Trophoblast cell (in vitro differentiated cells and primary cell): ENCODE data around the gene EVL.

Experiments
- DNase-seq, 2 donors: peaks; one replicate each; pipeline ENCODE4 v3.0.0-alpha.2; 2016
- H2AFZ ChIP-seq: 2 replicates; pipeline ENCODE4 v1.6.1; 2013; ENCODE audit warnings: low read length, moderate library complexity, mild to moderate bottlenecking; ENCODE audit not compliant: insufficient read depth, poor library complexity
- H2AK5ac ChIP-seq: 2 replicates; pipeline ENCODE4 v1.6.1; 2013; ENCODE audit warnings: mild to moderate bottlenecking, low read length
- H2BK120ac ChIP-seq: 2 replicates; pipeline ENCODE4 v1.6.1; 2013; ENCODE audit warnings: low read length, mild to moderate bottlenecking, moderate library complexity; ENCODE audit not compliant: insufficient read depth, poor library complexity
- H2BK12ac ChIP-seq: 2 replicates; pipeline ENCODE4 v1.6.1; 2013; ENCODE audit warnings: mild to moderate bottlenecking, low read length, moderate library complexity
- H2BK5ac ChIP-seq: 2 replicates; pipeline ENCODE4 v1.6.1; 2013; ENCODE audit warnings: low read length, low read depth, moderate library complexity, mild to moderate bottlenecking; ENCODE audit not compliant: poor library complexity
- H3K14ac ChIP-seq: 2 replicates; pipeline ENCODE4 v1.6.1; 2013; ENCODE audit warnings: mild to moderate bottlenecking, low read length
- H3K18ac ChIP-seq: 2 replicates; pipeline ENCODE4 v1.6.1; 2013; ENCODE audit warnings: mild to moderate bottlenecking, low read length
- H3K23ac ChIP-seq: 2 replicates; pipeline ENCODE4 v1.6.1; 2013; ENCODE audit warnings: low read length
- H3K27ac ChIP-seq: 2 replicates; pipeline ENCODE4 v1.5.1; 2013; ENCODE audit warnings: low read depth, mild to moderate bottlenecking, inconsistent platforms, low read length, moderate library complexity
- H3K27me3 ChIP-seq: 2 replicates; pipeline ENCODE4 v1.6.1; 2013; ENCODE audit warnings: inconsistent platforms, mild to moderate bottlenecking, low read length, moderate library complexity; ENCODE audit not compliant: insufficient read depth
- H3K36me3 ChIP-seq, 2 experiments: 1 replicate in 1 of 2; 2 replicates in 1 of 2; pipeline ENCODE4 v1.6.1; 2013; ENCODE audit warnings: low read length in 2 of 2, mild to moderate bottlenecking in 2 of 2, moderate library complexity in 1 of 2; ENCODE audit not compliant: insufficient read depth in 2 of 2, control insufficient read depth in 1 of 2
- H3K4ac ChIP-seq: 2 replicates; pipeline ENCODE4 v1.6.1; 2013; ENCODE audit warnings: low read depth, mild to moderate bottlenecking, low read length, moderate library complexity
- H3K4me1 ChIP-seq, 2 experiments: 1 replicate in 1 of 2; 2 replicates in 1 of 2; pipeline ENCODE4 v1.6.1; 2013; ENCODE audit warnings: low read length in 2 of 2, mild to moderate bottlenecking in 2 of 2, moderate library complexity in 1 of 2; ENCODE audit not compliant: insufficient read depth in 2 of 2, control insufficient read depth in 1 of 2
- H3K4me2 ChIP-seq: 2 replicates; pipeline ENCODE4 v1.6.1; 2013; ENCODE audit warnings: inconsistent platforms, mild to moderate bottlenecking, low read length, moderate library complexity
- H3K4me3 ChIP-seq: 2 replicates; pipeline ENCODE4 v1.5.1; 2013; ENCODE audit warnings: mild to moderate bottlenecking, low read depth, low read length, inconsistent platforms
- H3K79me1 ChIP-seq: one replicate; pipeline ENCODE4 v1.6.1; 2013; ENCODE audit warnings: low read length
- H3K79me2 ChIP-seq: 2 replicates; pipeline ENCODE4 v1.6.1; 2013; ENCODE audit warnings: low read length, mild to moderate bottlenecking; ENCODE audit not compliant: control insufficient read depth, insufficient read depth, poor library complexity
- H3K9ac ChIP-seq: 2 replicates; pipeline ENCODE4 v1.6.1; 2013; ENCODE audit warnings: mild to moderate bottlenecking, low read length
- H3K9me3 ChIP-seq: 2 replicates; pipeline ENCODE4 v1.6.1; 2013; ENCODE audit warnings: low read depth, mild to moderate bottlenecking, control low read depth, inconsistent platforms, low read length; ENCODE audit not compliant: insufficient read depth
- H4K12ac ChIP-seq: 2 replicates; pipeline ENCODE4 v1.6.1; 2013; ENCODE audit warnings: low read depth, mild to moderate bottlenecking, low read length, moderate library complexity
- H4K8ac ChIP-seq: 2 replicates; pipeline ENCODE4 v1.6.1; 2013; ENCODE audit warnings: low read depth, mild to moderate bottlenecking, low read length, moderate library complexity
- H4K91ac ChIP-seq: one replicate; pipeline ENCODE4 v1.6.1; 2013; ENCODE audit warnings: low read depth, mild to moderate bottlenecking, low read length, moderate library complexity
- whole genome bisulfite sequencing: extraction: QIAGEN DNeasy Blood & Tissue Kit; methylation state at CpG from one replicate; pipeline ENCODE4 v1.1.7; 2013; ENCODE audit warnings: missing lambda C conversion rate; ENCODE audit not compliant: insufficient read length, insufficient coverage; ENCODE audit errors: extremely low coverage; 5-methylcytosine and 5-hydroxymethylcytosine counted together

The EVL gene

DNA sequence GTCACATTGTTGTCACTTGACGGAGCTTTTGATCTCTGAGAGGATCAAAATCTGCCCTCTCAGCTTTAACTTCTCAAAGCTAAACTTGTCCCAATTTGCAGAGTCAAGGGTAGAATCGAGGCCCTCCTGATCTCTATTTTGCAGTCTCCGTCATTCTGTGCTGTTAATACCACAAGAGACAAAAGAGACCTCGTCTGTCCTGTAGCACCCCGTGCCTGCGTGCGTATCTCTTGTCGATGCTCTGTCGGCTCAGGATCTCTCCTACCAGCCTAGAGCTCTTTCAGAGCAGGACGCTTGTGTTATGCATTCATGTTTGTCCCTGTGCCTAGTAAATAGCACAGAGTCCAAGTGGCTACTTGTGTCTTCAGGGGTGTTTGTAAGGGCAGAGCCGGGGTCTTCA, 5.1 kb downstream of the EVL start:
- Histone ChIP-seq H4K12ac (no peak overlapping the region), H2BK12ac (no peak overlapping the region), H3K9me3 (peaks cover 2% of the 10 kb centered on the region), H3K18ac (no peak overlapping the region), H3K27me3 (no peaks in the 10 kb centered on the region), H3K23ac (no peak overlapping the region), H3K36me3 (no peaks in the 10 kb centered on the region), H3K14ac (no peak overlapping the region), H2BK5ac (no peak overlapping the region), H3K79me1 (peaks cover 4% of the 10 kb centered on the region), H3K4me3 (no peak overlapping the region), H4K8ac (no peak overlapping the region), H2AFZ (no peak overlapping the region), H3K4ac (no peak overlapping the region), H4K91ac (no peak overlapping the region), H3K4me1 (peaks cover 26 to 31% of the 10 kb centered on the region in 2 experiments), H3K79me2 (peaks cover 2% of the 10 kb centered on the region), H3K9ac (no peak overlapping the region), H2BK120ac (no peak overlapping the region), H2AK5ac (no peak overlapping the region), H3K27ac (no peak overlapping the region), H3K4me2 (no peak overlapping the region)
- no peak for DNase-seq
- WGBS: no CpG with 5 or more reads among the region's 11 CpGs

DNA sequence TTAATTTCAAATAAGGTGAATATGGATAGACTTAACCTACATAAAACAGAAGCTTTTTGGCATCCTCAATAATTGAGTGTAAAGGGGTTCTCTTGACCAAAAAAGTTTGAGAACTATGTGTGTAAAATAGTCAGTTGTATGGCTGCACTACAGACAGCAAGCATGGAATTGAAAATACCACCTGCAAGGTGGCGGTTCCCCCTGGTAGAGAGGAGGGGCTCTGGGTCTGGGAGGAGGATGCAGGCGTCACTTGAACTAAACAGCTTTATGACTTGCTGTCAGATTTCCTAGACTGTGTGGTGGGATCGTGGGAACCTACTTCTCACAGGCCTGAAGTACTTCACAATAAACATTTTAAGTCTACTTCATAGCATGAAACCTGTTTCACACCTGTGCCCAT, 6.3 kb downstream of the EVL start:
- no peak overlapping the region for H3K23ac ChIP-seq
- no peak overlapping the region for H3K9ac ChIP-seq
- no peak overlapping the region for H2BK12ac ChIP-seq
- no peaks in the 10 kb centered on the region for H3K36me3 ChIP-seq
- H3K27ac ChIP-seq: no peak overlapping the region
- H3K4me1 ChIP-seq: peaks cover 23 to 26% of the 10 kb centered on the region in 2 experiments
- no peak for DNase-seq
- H2BK5ac ChIP-seq: no peak overlapping the region
- H3K79me2 ChIP-seq: peaks cover 2% of the 10 kb centered on the region
- no peak overlapping the region for H4K12ac ChIP-seq
- H2AK5ac ChIP-seq: no peak overlapping the region
- no peak overlapping the region for H2BK120ac ChIP-seq
- H3K4me2 ChIP-seq: no peak overlapping the region
- H4K8ac ChIP-seq: no peak overlapping the region
- H3K27me3 ChIP-seq: no peaks in the 10 kb centered on the region
- no peak overlapping the region for H3K4me3 ChIP-seq
- no peak overlapping the region for H3K14ac ChIP-seq
- H3K9me3 ChIP-seq: peaks cover 2% of the 10 kb centered on the region
- no peak overlapping the region for H3K4ac ChIP-seq
- no peak overlapping the region for H4K91ac ChIP-seq
- peaks cover 4% of the 10 kb centered on the region for H3K79me1 ChIP-seq
- no CpG with 5 or more reads among the region's 3 CpGs for WGBS
- no peak overlapping the region for H3K18ac ChIP-seq
- H2AFZ ChIP-seq: no peak overlapping the region

DNA sequence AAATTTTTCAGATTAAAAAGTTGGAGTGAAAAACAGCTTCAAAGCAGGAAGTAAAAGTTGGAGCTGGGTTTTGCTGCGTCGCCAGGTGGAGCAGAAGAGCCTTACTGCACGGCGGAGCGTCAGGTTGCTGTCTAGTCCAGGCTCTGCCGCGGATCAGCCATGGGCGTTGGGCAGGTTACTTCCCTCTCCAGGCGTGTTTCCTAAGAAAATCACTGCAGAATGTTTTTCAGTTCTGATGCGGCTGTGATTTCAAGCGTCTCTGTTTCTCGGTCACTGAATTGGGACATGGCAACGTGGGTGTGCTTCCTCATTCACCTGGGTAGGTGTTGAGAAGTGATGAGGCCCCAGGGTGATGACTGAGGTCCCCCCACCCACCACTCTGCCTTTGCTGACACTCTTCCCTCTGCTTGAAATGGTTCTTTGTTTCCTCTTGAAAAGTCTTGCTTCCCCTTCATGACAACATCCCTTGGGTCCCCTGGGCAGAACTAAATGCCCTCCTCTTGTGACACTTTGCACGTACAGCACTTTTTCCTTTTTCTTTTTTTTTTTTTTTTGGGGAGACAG, 7.6 kb downstream of the EVL start:
- H2BK12ac ChIP-seq: no peak overlapping the region
- H3K14ac ChIP-seq: no peak overlapping the region
- H3K27ac ChIP-seq: no peak overlapping the region
- H3K79me2 ChIP-seq: peaks cover 2% of the 10 kb centered on the region
- no peak overlapping the region for H2AFZ ChIP-seq
- no peaks in the 10 kb centered on the region for H3K9me3 ChIP-seq
- DNase-seq: peak; percentile 57 to 61
- H3K79me1 ChIP-seq: peaks cover 2% of the 10 kb centered on the region
- H3K18ac ChIP-seq: no peak overlapping the region
- no peak overlapping the region for H2AK5ac ChIP-seq
- H3K36me3 ChIP-seq: no peaks in the 10 kb centered on the region
- no CpG with 5 or more reads among the region's 14 CpGs for WGBS
- H3K9ac ChIP-seq: no peak overlapping the region
- no peak overlapping the region for H2BK5ac ChIP-seq
- peaks cover 19 to 22% of the 10 kb centered on the region in 2 experiments for H3K4me1 ChIP-seq
- H4K12ac ChIP-seq: no peak overlapping the region
- no peak overlapping the region for H3K23ac ChIP-seq
- no peak overlapping the region for H3K4ac ChIP-seq
- no peak overlapping the region for H3K4me3 ChIP-seq
- no peak overlapping the region for H2BK120ac ChIP-seq
- H4K8ac ChIP-seq: no peak overlapping the region
- H3K4me2 ChIP-seq: no peak overlapping the region
- no peaks in the 10 kb centered on the region for H3K27me3 ChIP-seq
- H4K91ac ChIP-seq: no peak overlapping the region

DNA sequence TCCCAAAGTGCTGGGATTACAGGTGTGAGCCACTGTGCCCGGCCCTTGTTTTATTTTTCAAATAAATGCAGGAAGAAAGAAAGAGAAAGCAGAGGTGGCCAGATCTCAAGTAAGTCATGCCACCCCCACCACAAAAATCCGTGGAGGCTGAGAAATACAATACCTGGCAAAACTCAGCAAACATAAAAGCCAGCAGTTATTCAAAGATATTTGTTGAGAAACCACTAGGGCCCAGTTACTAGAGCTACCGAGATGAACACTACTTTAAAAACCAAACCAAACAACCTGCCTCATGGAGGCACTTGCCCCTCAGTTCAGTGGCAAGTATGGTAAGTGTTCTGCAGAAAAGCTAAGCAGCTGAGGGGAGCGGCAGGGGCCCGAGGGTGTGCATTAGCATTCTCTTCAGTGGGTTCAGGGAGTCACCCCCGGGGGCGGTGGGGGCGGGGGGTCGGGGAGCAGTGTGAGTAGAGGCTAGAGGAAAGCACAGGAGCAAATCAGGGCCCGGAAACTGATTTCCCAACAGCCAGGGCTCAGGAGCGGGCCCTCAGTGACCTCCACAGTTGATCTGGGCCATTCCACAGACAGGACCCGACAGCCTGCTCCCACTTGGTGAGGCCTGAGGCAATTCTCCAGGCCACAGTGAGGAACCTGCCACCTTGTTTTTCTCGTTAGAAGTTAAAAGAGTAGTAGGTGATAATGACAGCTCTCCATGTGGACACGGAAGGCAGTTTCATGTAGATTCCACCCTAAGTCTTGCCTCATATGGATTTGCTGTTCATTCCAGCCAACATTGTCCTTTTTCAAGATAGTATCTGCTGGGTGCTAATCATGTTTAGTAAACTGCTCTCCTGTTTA, 8.6 kb downstream of the EVL start:
- Histone ChIP-seq H4K12ac (no peak overlapping the region), H3K14ac (no peak overlapping the region), H3K9me3 (no peaks in the 10 kb centered on the region), H3K23ac (no peak overlapping the region), H4K91ac (no peak overlapping the region), H3K4me3 (no peak overlapping the region), H2AK5ac (no peak overlapping the region), H3K27me3 (no peaks in the 10 kb centered on the region), H3K79me2 (peaks cover 2% of the 10 kb centered on the region), H3K79me1 (peaks cover 2% of the 10 kb centered on the region), H3K4me2 (no peak overlapping the region), H3K36me3 (no peaks in the 10 kb centered on the region), H3K18ac (no peak overlapping the region), H3K27ac (no peak overlapping the region), H2AFZ (no peak overlapping the region), H2BK120ac (no peak overlapping the region), H2BK12ac (no peak overlapping the region), H4K8ac (no peak overlapping the region), H3K4me1 (peaks cover 13 to 17% of the 10 kb centered on the region in 2 experiments), H3K9ac (no peak overlapping the region), H2BK5ac (no peak overlapping the region), H3K4ac (no peak overlapping the region)
- no CpG with 5 or more reads among the region's 14 CpGs for WGBS
- DNase-seq: peak; percentile 68 to 82
